K562 (cell line): ENCODE measurements around the gene NSMF. TPM values are rescaled to one million over a fixed set of nuclear protein-coding genes. Genes with fewer than 3 reads are reported as not detected.

Experiments
- ATAC-seq: fragments of 200-7000 bp; cut with Tn5 transposase; 3 replicates; pipeline ENCODE4 v1.9.1; 2020; ENCODE audit warnings: moderate library complexity
- BruUV-seq: library from RNA; stranded (reverse); fragments of 400-500 nt; replicated peaks from 2 replicates; lab custom pipeline; 2021; lab: Mats Ljungman, UMichigan
- CTCF ChIA-PET: fragments of 300-600 bp; formaldehyde crosslinking; extraction: SDS; loops from one replicate; lab custom pipeline; 2021; ENCODE audit warnings: low intra/inter-chr PET ratio; lab: Yijun Ruan, JAX
- POLR2A ChIA-PET: fragments of 300-600, 350-650 bp; sonication (Branson Sonifier 250); formaldehyde crosslinking; extraction: SDS; loops from one replicate; lab custom pipeline; 2021; ENCODE audit warnings: antibody characterized with exemption, inconsistent platforms; lab: Yijun Ruan, JAX
- DNase-seq, 4 experiments: peaks; one replicate each; pipeline versions ENCODE4 v3.0.0 to v3.0.0-alpha.2; 2011 to 2018; ENCODE audit warnings: low spot score in 3 of 4, mixed read lengths in 3 of 4; ENCODE audit errors: extremely low read depth in 1 of 4
- FAIRE-seq: peaks from 2 replicates; lab custom pipeline; 2011; peaks lifted over from hg19 to GRCh38; lab: Jason Lieb, UNC
- H2AFZ ChIP-seq: 2 replicates; pipeline ENCODE4 v1.6.0; 2011; ENCODE audit warnings: low read depth, low read length, control low read depth, inconsistent platforms
- H3K27ac ChIP-seq: fragments of 200-600 bp; 3 replicates; pipeline ENCODE4 v1.8.0; 2011; ENCODE audit warnings: low read depth, mild to moderate bottlenecking, control low read depth, inconsistent platforms, low read length, moderate library complexity, mixed read lengths; ENCODE audit errors: extremely low read depth
- H3K27me3 ChIP-seq, 2 experiments: fragments of 300-600 bp in 1 of 2; 2 replicates in 1 of 2; 3 replicates in 1 of 2; pipeline versions ENCODE4 v1.6.0 to v1.8.0; 2011; ENCODE audit warnings: inconsistent platforms in 2 of 2, low read length in 2 of 2, mild to moderate bottlenecking in 1 of 2, mixed read lengths in 1 of 2, moderate library complexity in 1 of 2; ENCODE audit not compliant: control insufficient read depth in 2 of 2, insufficient read depth in 2 of 2
- H3K36me3 ChIP-seq: fragments of 300-600 bp; 3 replicates; pipeline ENCODE4 v1.8.0; 2011; ENCODE audit warnings: mild to moderate bottlenecking, low read length, inconsistent platforms; ENCODE audit not compliant: control insufficient read depth, insufficient read depth
- H3K4me1 ChIP-seq, 2 experiments: fragments of 200-600 bp in 1 of 2; replicated peaks in 1 of 2; 2 replicates in 1 of 2; 3 replicates in 1 of 2; pipeline versions ENCODE4 v1.5.1 to v1.8.0; 2011; ENCODE audit warnings: inconsistent platforms in 2 of 2, low read length in 2 of 2, mild to moderate bottlenecking in 1 of 2, mixed read lengths in 1 of 2, moderate library complexity in 1 of 2; ENCODE audit not compliant: control insufficient read depth in 2 of 2, insufficient read depth in 2 of 2
- H3K4me2 ChIP-seq: 2 replicates; pipeline ENCODE4 v1.6.1; 2011; ENCODE audit warnings: low read length, control low read depth, inconsistent platforms, mixed read lengths; ENCODE audit not compliant: insufficient read depth
- H3K4me3 ChIP-seq: fragments of 200-600 bp; sonication (generic), shearing (Covaris generic); 2 replicates; pipeline ENCODE4 v1.5.1; 2016; ENCODE audit warnings: control low read depth, inconsistent platforms
- H3K79me2 ChIP-seq: fragments of 200-600 bp; 3 replicates; pipeline ENCODE4 v1.8.0; 2011; ENCODE audit warnings: low read length, inconsistent platforms; ENCODE audit not compliant: control insufficient read depth, insufficient read depth
- H3K9ac ChIP-seq, 2 experiments: 2 replicates each; pipeline versions ENCODE4 v1.6.0 to v1.6.1; 2011; ENCODE audit warnings: low read depth in 2 of 2, low read length in 2 of 2, control low read depth in 1 of 2, inconsistent platforms in 1 of 2, mild to moderate bottlenecking in 1 of 2, mixed read lengths in 1 of 2; ENCODE audit not compliant: insufficient read depth in 1 of 2
- H3K9me1 ChIP-seq: one replicate; pipeline ENCODE4 v1.6.0; 2011; ENCODE audit warnings: inconsistent platforms, mild to moderate bottlenecking, low read length, moderate library complexity; ENCODE audit not compliant: control insufficient read depth, insufficient read depth
- H3K9me3 ChIP-seq: replicated peaks from 2 replicates; pipeline ENCODE4 v1.5.1; 2011; ENCODE audit warnings: low read depth, low read length, inconsistent platforms; ENCODE audit not compliant: control insufficient read depth, insufficient read depth
- H4K20me1 ChIP-seq: replicated peaks from 2 replicates; pipeline ENCODE4 v1.6.1; 2011; ENCODE audit warnings: low read length, inconsistent platforms, mixed read lengths; ENCODE audit not compliant: control insufficient read depth, insufficient read depth
- BRF1 ChIP-seq: IDR thresholded peaks from 3 replicates; pipeline ENCODE4 v1.6.1; 2011; ENCODE audit warnings: borderline replicate concordance, mild to moderate bottlenecking; ENCODE audit not compliant: insufficient read length; ENCODE audit errors: extremely low read depth
- ID3 ChIP-seq, 2 experiments: fragments of 250-450 bp in 1 of 2; fragments of 450-650 bp in 1 of 2; sonication (Bioruptor Pico) in 1 of 2; IDR thresholded peaks; 2 replicates each; pipeline versions ENCODE4 v1.6.1 to v1.8.0; 2016 to 2021; ENCODE audit warnings: mild to moderate bottlenecking in 2 of 2, moderate library complexity in 2 of 2, missing compliant biosample characterization in 1 of 2, missing genetic modification characterization in 1 of 2
- MECOM ChIP-seq: fragments of 250-450 bp; sonication (Bioruptor Pico); IDR thresholded peaks from 2 replicates; pipeline ENCODE4 v1.8.0; 2022; ENCODE audit warnings: inconsistent platforms
- MLX ChIP-seq, 2 experiments: fragments of 450-650 bp in 1 of 2; sonication (generic) in 1 of 2; formaldehyde crosslinking; conservative IDR thresholded peaks; 2 replicates each; pipeline versions ENCODE4 v1.4.0 to v1.8.1; 2020 to 2022; ENCODE audit warnings: mild to moderate bottlenecking in 1 of 2, missing genetic modification reagents in 1 of 2
- POLR2G ChIP-seq: fragments of 200-400 bp; formaldehyde crosslinking; IDR thresholded peaks from 2 replicates; pipeline ENCODE4 v1.6.1; 2017; ENCODE audit warnings: low read depth, mild to moderate bottlenecking, antibody characterized with exemption, low read length, moderate library complexity
- RBFOX2 ChIP-seq: fragments of 200-400 bp; formaldehyde crosslinking; IDR thresholded peaks from 2 replicates; pipeline ENCODE4 v1.6.1; 2017; ENCODE audit warnings: low read depth, mild to moderate bottlenecking, low read length, moderate library complexity
- SRSF7 ChIP-seq: fragments of 200-400 bp; formaldehyde crosslinking; optimal IDR thresholded peaks from 2 replicates; pipeline ENCODE3; 2017; ENCODE audit warnings: mild to moderate bottlenecking, low read depth, low read length
- ZBTB49 ChIP-seq: sonication (generic); formaldehyde crosslinking; IDR thresholded peaks from 2 replicates; pipeline ENCODE4 v1.8.0; 2022; ENCODE audit warnings: missing genetic modification reagents, mild to moderate bottlenecking, borderline replicate concordance
- ZBTB7A ChIP-seq: IDR thresholded peaks from 2 replicates; pipeline ENCODE4 v1.6.1; 2011; ENCODE audit warnings: low read depth, mild to moderate bottlenecking, low read length, moderate library complexity, borderline replicate concordance; ENCODE audit not compliant: control insufficient read depth
- ZC3H8 ChIP-seq: fragments of 450-650 bp; IDR thresholded peaks from 2 replicates; pipeline ENCODE4 v1.6.1; 2017
- ZNF175 ChIP-seq: fragments of 200-800 bp; sonication (Bioruptor generic); IDR thresholded peaks from 2 replicates; pipeline ENCODE4 v1.6.1; 2016; ENCODE audit warnings: low read depth, mild to moderate bottlenecking, missing genetic modification characterization, missing compliant biosample characterization
- ZNF274 ChIP-seq: IDR thresholded peaks from 2 replicates; pipeline ENCODE4 v1.6.1; 2011; ENCODE audit warnings: low read depth, mild to moderate bottlenecking, low read length, moderate library complexity, borderline replicate concordance
- ZNF324 ChIP-seq: fragments of 250-450 bp; sonication (Bioruptor Pico); IDR thresholded peaks from 2 replicates; pipeline ENCODE4 v1.4.0; 2020; ENCODE audit warnings: mild to moderate bottlenecking
- ZNF445 ChIP-seq: fragments of 250-450 bp; sonication (Bioruptor Pico); IDR thresholded peaks from 2 replicates; pipeline ENCODE4 v1.4.0; 2020; ENCODE audit warnings: low read depth, mild to moderate bottlenecking, moderate library complexity
- WGBS: fragments of 100-300 bp; shearing (Covaris generic); methylation state at CpG from one replicate; pipeline ENCODE4 v1.1.6; 2016; ENCODE audit warnings: low coverage, mixed read lengths; ENCODE audit not compliant: insufficient coverage; ENCODE audit errors: missing lambda C conversion rate; 5-methylcytosine and 5-hydroxymethylcytosine counted together
- in situ Hi-C: fragments of 300-500 bp; cut with MboI; formaldehyde crosslinking; loops from 4 replicates; pipeline ENCODE4 v1.15.0; 2018; ENCODE audit warnings: inconsistent platforms, mixed read lengths
- intact Hi-C: fragments of 100-400 bp; cut with micrococcal nuclease; formaldehyde crosslinking; loops from 2 replicates; pipeline ENCODE4 v1.14.2; 2022
- polyA plus RNA-seq, 8 experiments: library from polyadenylated mRNA; depleted of rRNA in 4 of 8; stranded (reverse) in 5 of 8; unstranded in 3 of 8; fragments of >200 nt; fragmentation: Nextera tagmentation in 2 of 8; fragmentation: Illumina TruSeq in 1 of 8; extraction: Ambion mirVana in 2 of 8; extraction: Trizol in 1 of 8; gene quantifications; 2 replicates each; pipeline versions ENCODE4 v1.2.1 to v1.2.3, GENCODE V29; 2011 to 2014; ENCODE audit warnings: inconsistent platforms in 1 of 8, missing spikeins in 1 of 8
- total RNA-seq, 7 experiments: library from RNA; depleted of rRNA in 6 of 7; stranded (reverse); fragments of >200 nt in 6 of 7; fragmentation: Illumina TruSeq in 2 of 7; extraction: Trizol in 2 of 7; gene quantifications; 2 replicates each; pipeline versions ENCODE4 v1.2.1 to v1.2.3, GENCODE V29; 2011 to 2021; ENCODE audit warnings: low replicate concordance in 1 of 7
- TF ChIP-seq, protein P1 (sequence below): IDR thresholded peaks from 2 replicates; pipeline ENCODE4 v1.6.1; 2014; ENCODE audit warnings: antibody characterized with exemption

NSMF gene
- total and polyA plus RNA-seq, 9 of the 15 experiments (the other 6 are each of a cell fraction or from before 2014, with no cell fraction given), result 0.20 to 82.7 (median 29.3) TPM

- Histone ChIP-seq H3K4me1 (peaks cover 25 to 83% of the 10 kb centered on the region in 2 experiments), H2AFZ (no peak overlapping the region), H3K79me2 (peaks cover 4% of the 10 kb centered on the region; the same call in 2 of the 3 replicates), H3K4me2 (no peak overlapping the region), H3K27me3 (no peaks in the 10 kb centered on the region), H3K9me3 (no peaks in the 10 kb centered on the region), H3K9me1 (no peaks in the 10 kb centered on the region), H3K36me3 (no peaks in the 10 kb centered on the region), H3K4me3 (no peak overlapping the region), H4K20me1 (no peaks in the 10 kb centered on the region), H3K9ac (peak overlapping the region in 1 of 2 experiments; percentile 47; a peak in 1 of 4 replicates), H3K27ac (no peak overlapping the region)
- ChIA-PET POLR2A (interaction anchor here (1.0 to 1.3 kb wide), 3 partner anchors 8 to 20 kb away, joined by 3 to 4 read pairs (median 4); no protein-coding TSS in a partner anchor), CTCF (no interaction called here)
- intact Hi-C loops (loop anchor here (10.0 kb wide), 1 partner anchor 123 kb away; the partner anchor contains the start of gene NRARP), in situ Hi-C loops (no loop called here)
- DNase-seq, result no peak
- ATAC-seq, result no peak
- WGBS, result 75% methylated on average over 24 of the region's 27 CpGs
- BruUV-seq, result no TSS peak
- FAIRE-seq, result no peak
- TF ChIP-seq ID3 (CRISPR knock-in tag; IDR thresholded peaks at IDR 0.05) (no peak), ID3 (tag; IDR thresholded peaks at IDR 0.05) (no peak), BRF1 (no peak), SRSF7 (no peak), MECOM (no peak), ZBTB7A (0 out of 2 replicates have a peak, but pooled peaks have one; percentile 20), ZBTB49 (CRISPR knock-in tag) (no peak), MLX (CRISPR knock-in tag; conservative IDR thresholded peaks at IDR 0.05) (no peak), ZNF445 (CRISPR knock-in tag) (no peak), ZNF175 (CRISPR knock-in tag) (no peak), ZC3H8 (no peak), ZNF324 (CRISPR knock-in tag) (no peak), RBFOX2 (0 out of 2 replicates have a peak, but pooled peaks have one; percentile 21), POLR2G (0 out of 2 replicates have a peak, but pooled peaks have one; percentile 54), ZNF274 (no peak)
- TF ChIP-seq, protein P1, sequence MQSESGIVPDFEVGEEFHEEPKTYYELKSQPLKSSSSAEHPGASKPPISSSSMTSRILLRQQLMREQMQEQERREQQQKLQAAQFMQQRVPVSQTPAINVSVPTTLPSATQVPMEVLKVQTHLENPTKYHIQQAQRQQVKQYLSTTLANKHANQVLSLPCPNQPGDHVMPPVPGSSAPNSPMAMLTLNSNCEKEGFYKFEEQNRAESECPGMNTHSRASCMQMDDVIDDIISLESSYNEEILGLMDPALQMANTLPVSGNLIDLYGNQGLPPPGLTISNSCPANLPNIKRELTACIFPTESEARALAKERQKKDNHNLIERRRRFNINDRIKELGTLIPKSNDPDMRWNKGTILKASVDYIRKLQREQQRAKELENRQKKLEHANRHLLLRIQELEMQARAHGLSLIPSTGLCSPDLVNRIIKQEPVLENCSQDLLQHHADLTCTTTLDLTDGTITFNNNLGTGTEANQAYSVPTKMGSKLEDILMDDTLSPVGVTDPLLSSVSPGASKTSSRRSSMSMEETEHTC, result no peak
Observed at GRCh38 chr9:137427454-137428310, 31.5 kb downstream of the NSMF start.
